NB4 (cell line): ENCODE data around the gene USP6NL.

Experiments
- CTCF ChIP-seq: IDR thresholded peaks from one replicate; pipeline ENCODE4 v1.5.1; 2012; ENCODE audit warnings: low read depth, low read length
- MYC ChIP-seq: IDR thresholded peaks from 2 replicates; pipeline ENCODE4 v1.6.1; 2011; ENCODE audit warnings: low read depth, low read length
- POLR2A ChIP-seq: IDR thresholded peaks from 2 replicates; pipeline ENCODE4 v1.6.1; 2011; ENCODE audit warnings: mild to moderate bottlenecking; ENCODE audit not compliant: insufficient read length; ENCODE audit errors: extremely low read depth
- TF ChIP-seq, protein P1 (sequence below): IDR thresholded peaks from 2 replicates; pipeline ENCODE4 v1.6.1; 2011; ENCODE audit warnings: low read depth, low read length

- TF ChIP-seq CTCF (no peak), POLR2A (no peak), MYC (no peak)
- TF ChIP-seq, protein P1, sequence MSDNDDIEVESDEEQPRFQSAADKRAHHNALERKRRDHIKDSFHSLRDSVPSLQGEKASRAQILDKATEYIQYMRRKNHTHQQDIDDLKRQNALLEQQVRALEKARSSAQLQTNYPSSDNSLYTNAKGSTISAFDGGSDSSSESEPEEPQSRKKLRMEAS, result no peak
Measured at GRCh38 chr10:11597470-11597869, 14.0 kb downstream of the USP6NL start.
